IgD-negative memory B cell (primary cell): ENCODE results near the gene FAF1. TPM values are rescaled to one million over a fixed set of nuclear protein-coding genes. Genes with fewer than 3 reads are reported as not detected.

Experiments used
- H3K27ac Mint-ChIP-seq, 3 donors: one replicate each; pipeline ENCODE4 v1.8.0; 2020 to 2022; ENCODE audit warnings: mild to moderate bottlenecking in 3 of 3, mixed read lengths in 3 of 3, moderate library complexity in 1 of 3
- H3K27me3 Mint-ChIP-seq: one replicate; pipeline ENCODE4 v1.8.0; 2021; ENCODE audit warnings: mixed read lengths
- H3K36me3 Mint-ChIP-seq: one replicate; pipeline ENCODE4 v1.8.0; 2020; ENCODE audit warnings: mild to moderate bottlenecking, mixed read lengths
- H3K4me1 Mint-ChIP-seq, 3 donors: one replicate each; pipeline ENCODE4 v1.8.0; 2020 to 2022; ENCODE audit warnings: mixed read lengths in 3 of 3, mild to moderate bottlenecking in 1 of 3
- H3K4me3 Mint-ChIP-seq, 4 donors: one replicate each; pipeline ENCODE4 v1.8.0; 2020 to 2022; ENCODE audit warnings: mild to moderate bottlenecking in 4 of 4, mixed read lengths in 4 of 4, moderate library complexity in 3 of 4
- H3K9me3 Mint-ChIP-seq, 3 donors: one replicate each; pipeline ENCODE4 v1.8.0; 2020 to 2021; ENCODE audit warnings: mixed read lengths in 3 of 3, mild to moderate bottlenecking in 1 of 3
- polyA plus RNA-seq: library from polyadenylated mRNA; unstranded; fragments of 300-500 nt; fragmentation: Illumina TruSeq; gene quantifications from one replicate; pipeline ENCODE4 v1.2.3, GENCODE V29; 2021

The FAF1 gene
- polyA plus RNA-seq, 1 donor from 2014 or later, result 26.3 TPM

GRCh38 chr1:50471967-50472366 is 488.1 kb downstream of the FAF1 start:
- H3K4me1 Mint-ChIP-seq, result no peaks in the 10 kb centered on the region
- no peaks in the 10 kb centered on the region for H3K27me3 Mint-ChIP-seq
- H3K27ac Mint-ChIP-seq, result no peak overlapping the region
- no peak overlapping the region for H3K4me3 Mint-ChIP-seq
- H3K36me3 Mint-ChIP-seq, result peaks cover 14% of the 10 kb centered on the region
- H3K9me3 Mint-ChIP-seq, result no peaks in the 10 kb centered on the region

GRCh38 chr1:50462964-50463363 is 497.1 kb downstream of the FAF1 start:
- Mint-ChIP-seq H3K27me3 (no peaks in the 10 kb centered on the region), H3K4me3 (no peak overlapping the region), H3K4me1 (no peaks in the 10 kb centered on the region)

GRCh38 chr1:50458507-50458906 is 501.6 kb downstream of the FAF1 start:
- Mint-ChIP-seq H3K27ac (no peak overlapping the region), H3K36me3 (peaks cover 4% of the 10 kb centered on the region), H3K4me3 (no peak overlapping the region), H3K27me3 (no peaks in the 10 kb centered on the region), H3K9me3 (no peaks in the 10 kb centered on the region), H3K4me1 (no peaks in the 10 kb centered on the region)

More at GRCh38 chr1:50462964-50463363, 497.1 kb downstream of the FAF1 start:
- H3K27ac Mint-ChIP-seq, result no peak overlapping the region
- no peaks in the 10 kb centered on the region for H3K9me3 Mint-ChIP-seq
- H3K36me3 Mint-ChIP-seq, result peaks cover 4% of the 10 kb centered on the region

- H3K4me3 Mint-ChIP-seq, result no peak overlapping the region
Measured at GRCh38 chr1:50454911-50455310, 505.2 kb downstream of the FAF1 start.

GRCh38 chr1:50453266-50453665 is 506.8 kb downstream of the FAF1 start:
- H3K27me3 Mint-ChIP-seq, result no peaks in the 10 kb centered on the region

More at GRCh38 chr1:50454911-50455310, 505.2 kb downstream of the FAF1 start:
- no peaks in the 10 kb centered on the region for H3K27me3 Mint-ChIP-seq
- H3K9me3 Mint-ChIP-seq, result no peaks in the 10 kb centered on the region
- no peak overlapping the region for H3K27ac Mint-ChIP-seq
- H3K36me3 Mint-ChIP-seq, result peaks cover 5% of the 10 kb centered on the region
- H3K4me1 Mint-ChIP-seq, result no peaks in the 10 kb centered on the region

GRCh38 chr1:50452700-50453099 is 507.4 kb downstream of the FAF1 start:
- H3K36me3 Mint-ChIP-seq, result peaks cover 5% of the 10 kb centered on the region
- no peaks in the 10 kb centered on the region for H3K27me3 Mint-ChIP-seq
- peak overlapping the region in 1 of 3 donors; percentile 67 for H3K27ac Mint-ChIP-seq
- no peaks in the 10 kb centered on the region for H3K9me3 Mint-ChIP-seq
- H3K4me1 Mint-ChIP-seq, result no peaks in the 10 kb centered on the region
- no peak overlapping the region for H3K4me3 Mint-ChIP-seq

More at GRCh38 chr1:50453266-50453665, 506.8 kb downstream of the FAF1 start:
- H3K4me1 Mint-ChIP-seq, result no peaks in the 10 kb centered on the region
- H3K36me3 Mint-ChIP-seq, result peaks cover 5% of the 10 kb centered on the region
- H3K4me3 Mint-ChIP-seq, result no peak overlapping the region
- no peaks in the 10 kb centered on the region for H3K9me3 Mint-ChIP-seq
- H3K27ac Mint-ChIP-seq, result peak overlapping the region in 1 of 3 donors; percentile 67

- Mint-ChIP-seq H3K9me3 (no peaks in the 10 kb centered on the region), H3K36me3 (peaks cover 5% of the 10 kb centered on the region), H3K4me1 (no peaks in the 10 kb centered on the region), H3K27ac (no peak overlapping the region), H3K4me3 (no peak overlapping the region), H3K27me3 (no peaks in the 10 kb centered on the region)
Measured at GRCh38 chr1:50450861-50451653, 509.0 kb downstream of the FAF1 start.

GRCh38 chr1:50447961-50448360 is 512.1 kb downstream of the FAF1 start:
- H3K9me3 Mint-ChIP-seq, result no peaks in the 10 kb centered on the region
- no peaks in the 10 kb centered on the region for H3K27me3 Mint-ChIP-seq
- no peak overlapping the region for H3K4me3 Mint-ChIP-seq
- H3K4me1 Mint-ChIP-seq, result no peaks in the 10 kb centered on the region
- no peak overlapping the region for H3K27ac Mint-ChIP-seq
- peaks cover 2% of the 10 kb centered on the region for H3K36me3 Mint-ChIP-seq

- Mint-ChIP-seq H3K36me3 (peaks cover 8% of the 10 kb centered on the region), H3K9me3 (no peaks in the 10 kb centered on the region), H3K27ac (no peak overlapping the region), H3K4me3 (no peak overlapping the region), H3K4me1 (no peaks in the 10 kb centered on the region), H3K27me3 (no peaks in the 10 kb centered on the region)
Measured at GRCh38 chr1:50441183-50441582, 518.9 kb downstream of the FAF1 start.

GRCh38 chr1:50438945-50439344 is 521.1 kb downstream of the FAF1 start:
- Mint-ChIP-seq H3K9me3 (peaks cover 0 to 3% (median 0%) of the 10 kb centered on the region in 3 donors), H3K27ac (no peak overlapping the region), H3K36me3 (peaks cover 8% of the 10 kb centered on the region), H3K27me3 (no peaks in the 10 kb centered on the region), H3K4me3 (no peak overlapping the region), H3K4me1 (peaks cover 0 to 3% (median 0%) of the 10 kb centered on the region in 3 donors)

GRCh38 chr1:50436489-50436888 is 523.6 kb downstream of the FAF1 start:
- peaks cover 8% of the 10 kb centered on the region for H3K27me3 Mint-ChIP-seq
- H3K27ac Mint-ChIP-seq, result no peak overlapping the region
- H3K4me1 Mint-ChIP-seq, result peaks cover 0 to 3% (median 0%) of the 10 kb centered on the region in 3 donors
- H3K9me3 Mint-ChIP-seq, result peaks cover 0 to 3% (median 0%) of the 10 kb centered on the region in 3 donors
- H3K36me3 Mint-ChIP-seq, result peaks cover 6% of the 10 kb centered on the region
- no peak overlapping the region for H3K4me3 Mint-ChIP-seq

GRCh38 chr1:50430010-50430405 is 530.1 kb downstream of the FAF1 start:
- H3K27me3 Mint-ChIP-seq, result peaks cover 59% of the 10 kb centered on the region
- no peaks in the 10 kb centered on the region for H3K36me3 Mint-ChIP-seq
- H3K27ac Mint-ChIP-seq, result peak overlapping the region in 1 of 3 donors; percentile 17
- H3K4me1 Mint-ChIP-seq, result peaks cover 0 to 6% (median 6%) of the 10 kb centered on the region in 3 donors
- H3K9me3 Mint-ChIP-seq, result peaks cover 0 to 10% (median 2%) of the 10 kb centered on the region in 3 donors
- no peak overlapping the region for H3K4me3 Mint-ChIP-seq

GRCh38 chr1:50427818-50428779 is 532.0 kb downstream of the FAF1 start:
- Mint-ChIP-seq H3K27ac (peak overlapping the region in 2 of 3 donors; percentile 63 to 95), H3K4me3 (peak overlapping the region in 1 of 4 donors; percentile 81), H3K4me1 (peaks cover 8 to 13% (median 11%) of the 10 kb centered on the region in 3 donors), H3K36me3 (no peaks in the 10 kb centered on the region), H3K27me3 (peaks cover 75% of the 10 kb centered on the region), H3K9me3 (peaks cover 0 to 8% (median 2%) of the 10 kb centered on the region in 3 donors)

GRCh38 chr1:50427086-50427817 is 532.8 kb downstream of the FAF1 start:
- peaks cover 81% of the 10 kb centered on the region for H3K27me3 Mint-ChIP-seq
- H3K4me1 Mint-ChIP-seq, result peaks cover 10 to 15% (median 14%) of the 10 kb centered on the region in 3 donors
- H3K27ac Mint-ChIP-seq, result peak overlapping the region in 2 of 3 donors; percentile 87 to 95
- H3K4me3 Mint-ChIP-seq, result peak overlapping the region in 3 of 4 donors; percentile 57 to 81 (median 66)
- no peaks in the 10 kb centered on the region for H3K36me3 Mint-ChIP-seq
- H3K9me3 Mint-ChIP-seq, result peaks cover 0 to 8% (median 2%) of the 10 kb centered on the region in 3 donors
